Suprapubic skin (tissue), 4 donors: ENCODE results near the gene PHYHD1.

ENCODE experiments used
- POLR2A ChIP-seq, 2 donors: fragments of 450-650 bp; IDR thresholded peaks; one replicate each; pipeline ENCODE4 v1.6.1; 2017; ENCODE audit warnings: antibody characterized with exemption in 2 of 2, mild to moderate bottlenecking in 2 of 2, moderate library complexity in 2 of 2
- POLR2AphosphoS5 ChIP-seq, 3 donors: sonication (generic); formaldehyde crosslinking; IDR thresholded peaks; one replicate each; pipeline ENCODE4 v1.6.1; 2017; ENCODE audit warnings: antibody characterized with exemption in 3 of 3

- TF ChIP-seq POLR2AphosphoS5 (IDR thresholded peaks at IDR 0.05) (no peak), POLR2A (IDR thresholded peaks at IDR 0.05) (no peak)
Measured at GRCh38 chr9:128887914-128888350, 32.9 kb upstream of the PHYHD1 start.
